Fibroblast of pulmonary artery (primary cell): ENCODE data around the gene RARRES1.

Source experiments
- DNase-seq: peaks from one replicate; pipeline ENCODE4 v3.0.0-alpha.2; 2010; ENCODE audit warnings: low read depth
- H3K4me3 ChIP-seq: replicated peaks from 2 replicates; pipeline ENCODE4 v1.5.1; 2011; ENCODE audit warnings: low read depth, mild to moderate bottlenecking, control low read depth, low read length, moderate library complexity
- TF ChIP-seq, protein P1 (sequence below): IDR thresholded peaks from 2 replicates; pipeline ENCODE4 v1.5.1; 2011; ENCODE audit warnings: mild to moderate bottlenecking, control low read depth, low read length, inconsistent platforms; ENCODE audit errors: missing control alignments

Gene RARRES1

DNA sequence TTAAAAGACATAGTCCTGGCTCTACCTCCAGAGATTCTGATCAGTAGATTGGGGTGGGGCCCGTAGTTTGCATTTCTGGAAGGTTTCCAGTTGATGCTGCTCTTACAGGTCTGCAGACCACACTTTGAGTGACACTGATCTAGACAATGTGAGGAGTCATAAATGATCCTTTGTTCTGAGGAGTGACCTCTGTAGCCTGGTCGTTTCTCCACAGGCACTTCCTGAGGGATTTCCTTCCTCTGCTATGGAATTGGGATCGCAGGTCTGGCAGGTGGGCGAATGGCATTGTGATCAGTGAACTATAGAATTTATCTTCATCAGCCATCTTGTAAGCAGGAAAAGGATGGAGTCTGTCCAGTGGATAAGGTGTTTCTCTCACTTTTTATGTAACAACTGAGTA, 82.5 kb downstream of the RARRES1 start:
- no peak for DNase-seq
- no peak overlapping the region for H3K4me3 ChIP-seq
- TF ChIP-seq, protein P1, sequence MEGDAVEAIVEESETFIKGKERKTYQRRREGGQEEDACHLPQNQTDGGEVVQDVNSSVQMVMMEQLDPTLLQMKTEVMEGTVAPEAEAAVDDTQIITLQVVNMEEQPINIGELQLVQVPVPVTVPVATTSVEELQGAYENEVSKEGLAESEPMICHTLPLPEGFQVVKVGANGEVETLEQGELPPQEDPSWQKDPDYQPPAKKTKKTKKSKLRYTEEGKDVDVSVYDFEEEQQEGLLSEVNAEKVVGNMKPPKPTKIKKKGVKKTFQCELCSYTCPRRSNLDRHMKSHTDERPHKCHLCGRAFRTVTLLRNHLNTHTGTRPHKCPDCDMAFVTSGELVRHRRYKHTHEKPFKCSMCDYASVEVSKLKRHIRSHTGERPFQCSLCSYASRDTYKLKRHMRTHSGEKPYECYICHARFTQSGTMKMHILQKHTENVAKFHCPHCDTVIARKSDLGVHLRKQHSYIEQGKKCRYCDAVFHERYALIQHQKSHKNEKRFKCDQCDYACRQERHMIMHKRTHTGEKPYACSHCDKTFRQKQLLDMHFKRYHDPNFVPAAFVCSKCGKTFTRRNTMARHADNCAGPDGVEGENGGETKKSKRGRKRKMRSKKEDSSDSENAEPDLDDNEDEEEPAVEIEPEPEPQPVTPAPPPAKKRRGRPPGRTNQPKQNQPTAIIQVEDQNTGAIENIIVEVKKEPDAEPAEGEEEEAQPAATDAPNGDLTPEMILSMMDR = no peak
